Cardiac muscle cell (in vitro differentiated cells and primary cell): Measurements from ENCODE around the gene HMCN1. TPM values are rescaled to one million over a fixed set of nuclear protein-coding genes. Genes with fewer than 3 reads are reported as not detected.

ENCODE experiments used
- DNase-seq, 2 donors: peaks; one replicate each; pipeline versions ENCODE4 v3.0.0 to v3.0.0-alpha.2; 2010 to 2017; ENCODE audit warnings: low read depth in 1 of 2, low spot score in 1 of 2
- H3K27ac ChIP-seq: fragments of 200-600 bp; sonication (generic); 2 replicates; pipeline ENCODE4 v1.5.1; 2016
- H3K27me3 ChIP-seq: fragments of 200-600 bp; sonication (generic); 2 replicates; pipeline ENCODE4 v1.6.0; 2016; ENCODE audit warnings: control low read depth
- H3K36me3 ChIP-seq: fragments of 200-600 bp; sonication (generic); 2 replicates; pipeline ENCODE4 v1.5.1; 2016; ENCODE audit warnings: control low read depth
- H3K4me1 ChIP-seq: fragments of 200-600 bp; sonication (generic); 2 replicates; pipeline ENCODE4 v1.8.1; 2017; ENCODE audit warnings: low read depth, mild to moderate bottlenecking, mixed run types
- H3K4me3 ChIP-seq: fragments of 200-600 bp; sonication (generic); 2 replicates; pipeline ENCODE4 v1.5.1; 2016; ENCODE audit warnings: mild to moderate bottlenecking
- H3K9me3 ChIP-seq: fragments of 200-600 bp; sonication (generic); 2 replicates; pipeline ENCODE4 v1.5.1; 2017; ENCODE audit warnings: low read depth, mild to moderate bottlenecking, control low read depth
- polyA plus RNA-seq: library from polyadenylated mRNA; unstranded; fragments of >200 nt; fragmentation: Nextera tagmentation; extraction: Ambion mirVana; gene quantifications from 2 replicates; pipeline ENCODE4 v1.2.1, GENCODE V29; 2016
- total RNA-seq: library from RNA; depleted of rRNA; stranded (reverse); fragments of >200 nt; gene quantifications from 2 replicates; pipeline ENCODE4 v1.2.3, GENCODE V29; 2016
- TF ChIP-seq, protein P1 (sequence below): IDR thresholded peaks from 2 replicates; pipeline ENCODE4 v1.5.1; 2012; ENCODE audit warnings: low read depth, mild to moderate bottlenecking, low read length

Gene HMCN1
- total and polyA plus RNA-seq, 2 experiments from 2014 or later, result 4.9 to 28.5 TPM

GRCh38 chr1:186104459-186104858, 370.3 kb downstream of the HMCN1 start:
- H3K27me3 ChIP-seq, result no peaks in the 10 kb centered on the region
- peaks cover 11% of the 10 kb centered on the region for H3K36me3 ChIP-seq
- no peaks in the 10 kb centered on the region for H3K4me1 ChIP-seq
- DNase-seq, result no peak
- no peak overlapping the region for H3K4me3 ChIP-seq
- TF ChIP-seq, protein P1, sequence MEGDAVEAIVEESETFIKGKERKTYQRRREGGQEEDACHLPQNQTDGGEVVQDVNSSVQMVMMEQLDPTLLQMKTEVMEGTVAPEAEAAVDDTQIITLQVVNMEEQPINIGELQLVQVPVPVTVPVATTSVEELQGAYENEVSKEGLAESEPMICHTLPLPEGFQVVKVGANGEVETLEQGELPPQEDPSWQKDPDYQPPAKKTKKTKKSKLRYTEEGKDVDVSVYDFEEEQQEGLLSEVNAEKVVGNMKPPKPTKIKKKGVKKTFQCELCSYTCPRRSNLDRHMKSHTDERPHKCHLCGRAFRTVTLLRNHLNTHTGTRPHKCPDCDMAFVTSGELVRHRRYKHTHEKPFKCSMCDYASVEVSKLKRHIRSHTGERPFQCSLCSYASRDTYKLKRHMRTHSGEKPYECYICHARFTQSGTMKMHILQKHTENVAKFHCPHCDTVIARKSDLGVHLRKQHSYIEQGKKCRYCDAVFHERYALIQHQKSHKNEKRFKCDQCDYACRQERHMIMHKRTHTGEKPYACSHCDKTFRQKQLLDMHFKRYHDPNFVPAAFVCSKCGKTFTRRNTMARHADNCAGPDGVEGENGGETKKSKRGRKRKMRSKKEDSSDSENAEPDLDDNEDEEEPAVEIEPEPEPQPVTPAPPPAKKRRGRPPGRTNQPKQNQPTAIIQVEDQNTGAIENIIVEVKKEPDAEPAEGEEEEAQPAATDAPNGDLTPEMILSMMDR, result no peak
- no peak overlapping the region for H3K27ac ChIP-seq
- no peaks in the 10 kb centered on the region for H3K9me3 ChIP-seq

DNA sequence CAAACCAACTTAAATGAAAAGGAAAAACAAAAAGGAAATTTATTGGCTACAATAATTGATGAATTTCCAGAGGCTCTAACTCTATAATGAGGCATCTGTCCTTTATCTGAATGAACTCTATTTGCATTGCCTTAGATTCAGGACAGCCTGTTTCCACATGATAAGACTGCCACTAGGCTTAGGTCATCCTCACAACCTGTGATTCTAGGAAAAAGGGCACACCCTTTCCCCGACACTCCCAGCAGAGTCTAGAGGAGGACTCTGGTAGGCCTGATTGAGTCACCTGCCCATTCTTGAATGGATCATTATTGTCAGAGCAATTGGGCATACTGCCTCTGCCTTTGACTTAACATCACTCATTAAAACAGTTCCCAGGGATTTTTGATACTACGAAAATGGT, 378.1 kb downstream of the HMCN1 start:
- H3K27me3 ChIP-seq, result no peaks in the 10 kb centered on the region
- peaks cover 22% of the 10 kb centered on the region for H3K36me3 ChIP-seq
- no peak overlapping the region for H3K27ac ChIP-seq
- no peaks in the 10 kb centered on the region for H3K9me3 ChIP-seq
- no peak for DNase-seq
- no peaks in the 10 kb centered on the region for H3K4me1 ChIP-seq
- H3K4me3 ChIP-seq, result no peak overlapping the region
- TF ChIP-seq, protein P1, result no peak

DNA sequence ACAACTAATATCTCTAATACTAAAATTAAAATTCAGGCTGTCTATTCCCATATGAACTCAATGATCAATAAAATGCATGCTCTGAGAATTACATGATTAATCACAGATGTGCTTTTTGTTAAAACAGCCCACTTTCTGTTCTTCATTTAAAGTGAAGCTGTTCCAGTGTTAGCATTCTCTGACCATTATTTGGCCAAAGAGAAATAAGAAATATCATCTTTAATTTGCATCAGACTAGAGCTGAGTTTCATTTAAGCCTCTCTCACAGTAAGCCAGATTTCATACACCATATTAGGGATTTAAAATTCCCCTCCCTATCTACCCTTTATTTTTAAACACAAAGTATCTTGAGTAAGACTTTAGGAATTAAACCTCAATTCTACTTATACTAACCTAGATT, 379.3 kb downstream of the HMCN1 start:
- Histone ChIP-seq H3K9me3 (no peaks in the 10 kb centered on the region), H3K27ac (no peak overlapping the region), H3K4me1 (no peaks in the 10 kb centered on the region), H3K27me3 (no peaks in the 10 kb centered on the region), H3K4me3 (no peak overlapping the region), H3K36me3 (peaks cover 13% of the 10 kb centered on the region)
- DNase-seq, result no peak
- TF ChIP-seq, protein P1, result no peak

GRCh38 chr1:186118724-186119123, 384.5 kb downstream of the HMCN1 start:
- TF ChIP-seq, protein P1, result no peak
- H3K4me1 ChIP-seq, result no peaks in the 10 kb centered on the region
- H3K27ac ChIP-seq, result no peak overlapping the region
- DNase-seq, result no peak
- no peaks in the 10 kb centered on the region for H3K27me3 ChIP-seq
- H3K36me3 ChIP-seq, result peaks cover 19% of the 10 kb centered on the region
- H3K9me3 ChIP-seq, result no peaks in the 10 kb centered on the region
- no peak overlapping the region for H3K4me3 ChIP-seq

DNA sequence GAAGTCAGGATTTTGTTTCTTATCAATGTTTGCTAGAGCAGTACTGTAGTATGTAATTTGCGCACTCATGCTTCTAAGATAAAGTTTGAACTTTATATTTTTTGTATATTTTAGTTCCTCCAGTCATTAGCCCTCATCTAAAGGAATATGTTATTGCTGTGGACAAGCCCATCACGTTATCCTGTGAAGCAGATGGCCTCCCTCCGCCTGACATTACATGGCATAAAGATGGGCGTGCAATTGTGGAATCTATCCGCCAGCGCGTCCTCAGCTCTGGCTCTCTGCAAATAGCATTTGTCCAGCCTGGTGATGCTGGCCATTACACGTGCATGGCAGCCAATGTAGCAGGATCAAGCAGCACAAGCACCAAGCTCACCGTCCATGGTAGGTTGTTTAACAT, 388.6 kb downstream of the HMCN1 start:
- Histone ChIP-seq H3K27me3 (no peaks in the 10 kb centered on the region), H3K27ac (no peak overlapping the region), H3K4me3 (no peak overlapping the region), H3K4me1 (no peaks in the 10 kb centered on the region), H3K9me3 (no peaks in the 10 kb centered on the region), H3K36me3 (peaks cover 13% of the 10 kb centered on the region)
- no peak for DNase-seq
- TF ChIP-seq, protein P1, result no peak

DNA sequence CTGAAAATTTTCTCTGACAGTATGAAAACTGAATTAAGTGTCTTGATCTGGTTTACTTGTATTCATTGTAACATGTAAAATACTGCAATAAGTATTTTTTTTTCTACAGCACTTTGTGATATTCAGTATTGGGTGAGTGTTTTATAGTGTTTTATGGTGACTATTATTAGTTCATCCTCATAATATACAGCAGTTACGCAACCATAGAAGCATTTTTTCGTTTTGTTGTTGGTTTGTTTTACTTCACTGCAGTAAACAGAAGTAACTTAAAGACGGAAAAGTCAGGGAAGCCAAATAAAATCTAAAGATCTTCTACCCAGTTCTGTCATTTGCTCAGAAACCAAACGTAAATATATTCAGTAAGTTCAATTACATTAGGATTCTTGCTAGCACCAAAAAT, 390.8 kb downstream of the HMCN1 start:
- Histone ChIP-seq H3K9me3 (no peaks in the 10 kb centered on the region), H3K4me1 (no peaks in the 10 kb centered on the region), H3K27me3 (no peaks in the 10 kb centered on the region), H3K36me3 (peaks cover 4% of the 10 kb centered on the region), H3K27ac (no peak overlapping the region), H3K4me3 (no peak overlapping the region)
- TF ChIP-seq, protein P1, result no peak
- no peak for DNase-seq
